Measurements from ENCODE around the gene WRAP73. TPM values are rescaled to one million over a fixed set of nuclear protein-coding genes. Genes with fewer than 3 reads are reported as not detected.

The WRAP73 gene
- polyA plus RNA-seq, 1 experiment: 27.6 TPM

DNA sequence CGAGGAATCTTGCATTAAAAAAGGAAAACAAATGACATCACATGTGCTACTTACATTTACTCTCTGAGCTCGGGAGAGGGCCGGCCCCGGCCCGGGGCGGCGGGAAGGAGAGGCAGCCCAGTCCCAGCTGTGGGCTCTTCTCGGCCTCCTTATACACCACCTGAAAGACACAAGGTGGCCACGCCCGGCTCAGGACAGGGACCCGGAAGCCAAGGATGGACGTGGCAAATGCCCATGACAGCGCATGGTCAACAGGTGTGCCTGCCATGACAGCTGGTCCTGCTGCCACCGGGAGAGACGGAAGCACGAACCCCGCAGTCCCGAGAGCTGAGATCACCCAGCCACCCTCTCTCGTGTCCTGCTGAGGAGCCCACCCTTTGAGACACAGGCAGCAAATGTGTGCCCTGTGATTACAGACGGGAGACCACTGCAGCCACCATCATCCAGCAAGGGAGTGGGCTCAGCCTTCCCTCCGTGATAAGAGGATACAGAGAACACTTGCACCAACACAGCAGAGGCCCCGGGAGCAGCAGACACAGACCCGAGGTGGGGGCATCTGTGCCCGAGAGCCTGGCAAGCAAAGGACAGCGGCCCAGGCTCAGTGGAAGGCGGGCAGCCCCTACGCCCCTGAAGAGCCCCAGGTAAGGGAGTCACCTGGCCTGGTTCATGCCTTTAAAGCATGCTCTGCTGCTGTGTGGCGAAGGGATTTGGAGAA lies 16.4 kb downstream of the WRAP73 start:
- ChIA-PET POLR2A (no interaction called here), CTCF (interaction anchor here (5.4 kb wide), 1 partner anchor 181 kb away, joined by 16 read pairs; no protein-coding TSS in a partner anchor)
- DNase-seq (ENCODE audit: low read depth): no peak
- Histone ChIP-seq H3K36me3 (ENCODE audit: control insufficient read depth, insufficient read depth, low read length) (peaks cover 30% of the 10 kb centered on the region), H3K27me3 (ENCODE audit: control insufficient read depth, insufficient read depth, low read length) (no peaks in the 10 kb centered on the region), H3K4me3 (ENCODE audit: low read depth, low read length) (no peak overlapping the region)
- TF ChIP-seq, protein P1, sequence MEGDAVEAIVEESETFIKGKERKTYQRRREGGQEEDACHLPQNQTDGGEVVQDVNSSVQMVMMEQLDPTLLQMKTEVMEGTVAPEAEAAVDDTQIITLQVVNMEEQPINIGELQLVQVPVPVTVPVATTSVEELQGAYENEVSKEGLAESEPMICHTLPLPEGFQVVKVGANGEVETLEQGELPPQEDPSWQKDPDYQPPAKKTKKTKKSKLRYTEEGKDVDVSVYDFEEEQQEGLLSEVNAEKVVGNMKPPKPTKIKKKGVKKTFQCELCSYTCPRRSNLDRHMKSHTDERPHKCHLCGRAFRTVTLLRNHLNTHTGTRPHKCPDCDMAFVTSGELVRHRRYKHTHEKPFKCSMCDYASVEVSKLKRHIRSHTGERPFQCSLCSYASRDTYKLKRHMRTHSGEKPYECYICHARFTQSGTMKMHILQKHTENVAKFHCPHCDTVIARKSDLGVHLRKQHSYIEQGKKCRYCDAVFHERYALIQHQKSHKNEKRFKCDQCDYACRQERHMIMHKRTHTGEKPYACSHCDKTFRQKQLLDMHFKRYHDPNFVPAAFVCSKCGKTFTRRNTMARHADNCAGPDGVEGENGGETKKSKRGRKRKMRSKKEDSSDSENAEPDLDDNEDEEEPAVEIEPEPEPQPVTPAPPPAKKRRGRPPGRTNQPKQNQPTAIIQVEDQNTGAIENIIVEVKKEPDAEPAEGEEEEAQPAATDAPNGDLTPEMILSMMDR (IDR thresholded peaks at IDR 0.05; ENCODE audit: insufficient read depth, low read depth, low read length): no peak

DNA sequence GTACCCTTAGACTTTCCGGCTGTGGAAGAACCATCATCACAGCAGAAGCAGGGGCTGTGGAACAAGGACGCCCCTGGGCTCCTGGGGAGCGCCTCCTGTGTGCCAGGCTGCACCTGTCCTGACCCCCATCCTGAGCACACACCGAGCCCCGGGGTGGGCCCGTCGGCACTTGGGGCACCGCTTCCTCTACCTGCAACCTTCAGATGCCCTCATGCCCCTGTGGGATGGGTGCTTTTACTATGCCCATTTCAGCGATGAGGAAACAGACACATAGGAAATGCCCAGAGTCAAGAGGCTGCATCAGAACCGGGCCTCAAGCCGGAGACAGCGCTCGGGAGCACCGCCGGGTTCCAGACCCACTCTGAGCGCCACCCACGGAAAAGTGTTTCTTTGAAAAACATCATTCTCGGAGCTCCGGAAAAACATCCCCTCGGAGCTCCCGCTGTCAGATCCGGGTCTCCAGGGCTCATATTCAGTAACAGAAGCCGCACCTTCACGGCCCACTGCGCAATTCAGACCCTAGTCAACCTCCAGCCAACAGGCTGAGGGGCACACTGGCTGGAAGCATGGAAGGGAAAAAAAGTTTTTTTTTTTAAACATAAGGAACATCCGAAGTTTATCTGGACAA lies 17.1 kb downstream of the WRAP73 start:
- no peak for DNase-seq (ENCODE audit: low read depth)
- Histone ChIP-seq H3K36me3 (ENCODE audit: control insufficient read depth, insufficient read depth, low read length) (peaks cover 35% of the 10 kb centered on the region), H3K4me3 (ENCODE audit: low read depth, low read length) (no peak overlapping the region), H3K27me3 (ENCODE audit: control insufficient read depth, insufficient read depth, low read length) (no peaks in the 10 kb centered on the region)
- CTCF ChIA-PET: interaction anchor here (5.4 kb wide), 1 partner anchor 180 kb away, joined by 16 read pairs; no protein-coding TSS in a partner anchor
- POLR2A ChIA-PET: no interaction called here
- TF ChIP-seq, protein P1 (IDR thresholded peaks at IDR 0.05; ENCODE audit: insufficient read depth, low read depth, low read length): no peak

DNA sequence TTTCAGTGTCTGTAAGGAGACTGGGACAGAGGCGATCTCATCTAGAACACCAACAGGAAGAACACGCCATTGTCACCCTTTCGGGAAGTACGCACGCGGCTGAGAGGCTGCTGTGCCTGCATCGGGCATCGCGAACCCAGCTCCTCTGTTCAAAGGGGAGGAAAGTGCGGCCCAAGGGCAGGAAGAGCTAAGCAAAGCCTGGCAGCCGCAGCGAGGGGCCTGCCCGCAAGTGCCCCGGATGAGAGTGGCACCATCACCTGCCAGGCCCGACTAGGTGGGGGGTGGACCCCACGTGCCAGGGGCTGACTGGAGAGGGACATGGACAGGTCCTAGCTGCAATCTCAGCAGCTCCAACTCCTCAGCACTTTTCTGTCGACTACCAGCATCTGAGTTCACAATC lies 17.6 kb downstream of the WRAP73 start:
- peaks cover 39% of the 10 kb centered on the region for H3K36me3 ChIP-seq (ENCODE audit: control insufficient read depth, insufficient read depth, low read length)
- DNase-seq (ENCODE audit: low read depth): no peak
- H3K4me3 ChIP-seq (ENCODE audit: low read depth, low read length): no peak overlapping the region
- TF ChIP-seq, protein P1 (IDR thresholded peaks at IDR 0.05; ENCODE audit: insufficient read depth, low read depth, low read length): no peak
- no peaks in the 10 kb centered on the region for H3K27me3 ChIP-seq (ENCODE audit: control insufficient read depth, insufficient read depth, low read length)
- ChIA-PET CTCF (interaction anchor here (5.4 kb wide), 1 partner anchor 180 kb away, joined by 16 read pairs; no protein-coding TSS in a partner anchor), POLR2A (interaction anchor here (1.0 kb wide), 1 partner anchor 89 kb away, joined by 3 read pairs; no protein-coding TSS in a partner anchor)

DNA sequence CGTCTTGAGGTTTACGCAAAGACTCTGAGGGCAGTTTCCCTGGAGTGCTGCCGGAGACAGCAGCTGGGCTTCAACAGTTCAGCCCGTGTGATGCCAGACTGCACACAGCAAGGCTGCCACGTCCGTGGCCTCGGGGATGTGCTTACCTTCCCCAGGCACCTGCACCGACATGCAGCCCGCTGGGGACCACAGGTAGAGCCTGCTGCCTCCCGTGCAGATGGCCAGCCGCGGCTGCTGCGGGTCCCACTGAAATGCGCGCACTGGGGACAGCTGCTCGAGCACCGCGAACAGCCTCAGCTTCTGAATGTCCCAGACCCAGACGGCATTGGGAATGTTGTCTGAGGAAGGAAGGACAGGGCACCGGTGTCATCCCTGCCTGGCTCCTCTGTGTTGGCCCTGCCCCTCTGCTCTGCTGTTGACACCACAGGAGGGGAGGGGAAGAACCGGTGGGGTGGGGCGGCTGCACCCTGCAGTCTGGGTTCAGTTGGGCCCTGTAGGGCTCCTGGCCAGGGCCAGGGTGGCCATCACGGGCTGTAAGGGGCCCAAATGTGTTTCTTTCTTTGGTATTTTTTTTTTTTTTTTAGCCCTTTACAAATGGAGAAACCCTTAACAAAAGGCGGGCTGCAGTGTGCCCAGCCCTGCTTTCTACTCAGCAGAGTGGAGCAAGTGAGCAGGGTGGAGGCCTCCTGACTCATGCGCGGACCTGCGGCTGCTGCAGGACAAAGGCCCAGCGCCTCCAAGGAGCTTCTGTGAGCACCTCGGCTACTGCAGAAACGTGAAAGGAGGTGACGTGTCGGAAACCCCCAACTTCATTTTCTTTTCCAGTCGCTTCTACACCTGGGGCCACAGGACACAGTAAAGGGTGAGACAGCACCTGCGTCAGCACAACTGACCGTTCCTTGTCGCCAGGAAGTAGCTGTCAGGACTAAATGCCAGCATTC lies 18.3 kb downstream of the WRAP73 start:
- POLR2A ChIA-PET: interaction anchor here (1.0 kb wide), 1 partner anchor 90 kb away, joined by 3 read pairs; no protein-coding TSS in a partner anchor
- CTCF ChIA-PET: interaction anchor here (1.0 to 5.4 kb wide), 3 partner anchors 11 to 179 kb away, joined by 3 to 16 read pairs (median 12); no protein-coding TSS in a partner anchor
- Histone ChIP-seq H3K36me3 (ENCODE audit: control insufficient read depth, insufficient read depth, low read length) (peaks cover 38% of the 10 kb centered on the region), H3K27me3 (ENCODE audit: control insufficient read depth, insufficient read depth, low read length) (no peaks in the 10 kb centered on the region), H3K4me3 (ENCODE audit: low read depth, low read length) (no peak overlapping the region)
- TF ChIP-seq, protein P1 (IDR thresholded peaks at IDR 0.05; ENCODE audit: insufficient read depth, low read depth, low read length): no peak
- no peak for DNase-seq (ENCODE audit: low read depth)
